Dendritic cell treated with granulocyte-macrophage colony-stimulating factor and Interleukin-4, amounts not matched to agents 40 ng/mL and 50 ng/mL, for 4 days (primary cell): Measurements from ENCODE around the gene VIPR2.

Source experiments
- H3K27ac Mint-ChIP-seq: one replicate; pipeline ENCODE4 v1.8.0; 2022; ENCODE audit warnings: mild to moderate bottlenecking, mixed read lengths
- H3K27me3 Mint-ChIP-seq: one replicate; pipeline ENCODE4 v1.8.0; 2022; ENCODE audit warnings: mild to moderate bottlenecking, mixed read lengths
- H3K36me3 Mint-ChIP-seq: one replicate; pipeline ENCODE4 v1.8.0; 2022; ENCODE audit warnings: low read depth, mixed read lengths
- H3K4me1 Mint-ChIP-seq: one replicate; pipeline ENCODE4 v1.8.0; 2022; ENCODE audit warnings: low read depth, mixed read lengths
- H3K4me3 Mint-ChIP-seq: one replicate; pipeline ENCODE4 v1.8.0; 2022; ENCODE audit warnings: mild to moderate bottlenecking, moderate library complexity, mixed read lengths
- H3K9me3 Mint-ChIP-seq: one replicate; pipeline ENCODE4 v1.8.0; 2022; ENCODE audit warnings: mixed read lengths
- intact Hi-C: fragments of 100-400 bp; cut with micrococcal nuclease; formaldehyde crosslinking; loops from one replicate; pipeline ENCODE4 v1.15.0; 2022

VIPR2 gene

GRCh38 chr7:159116581-159117339 lies 27.9 kb downstream of the VIPR2 start:
- no peaks in the 10 kb centered on the region for H3K36me3 Mint-ChIP-seq
- peaks cover 25% of the 10 kb centered on the region for H3K27me3 Mint-ChIP-seq
- H3K27ac Mint-ChIP-seq = no peak overlapping the region
- H3K4me3 Mint-ChIP-seq = no peak overlapping the region
- no peaks in the 10 kb centered on the region for H3K4me1 Mint-ChIP-seq
- intact Hi-C loops = no loop called here
- H3K9me3 Mint-ChIP-seq = no peaks in the 10 kb centered on the region

- no peak overlapping the region for H3K4me3 Mint-ChIP-seq
These were observed 28.8 kb downstream of the VIPR2 start for GRCh38 chr7:159115601-159116501.

GRCh38 chr7:159114981-159115380 lies 29.7 kb downstream of the VIPR2 start:
- Mint-ChIP-seq H3K4me3 (no peak overlapping the region), H3K9me3 (no peaks in the 10 kb centered on the region), H3K27ac (no peak overlapping the region), H3K4me1 (no peaks in the 10 kb centered on the region), H3K27me3 (peaks cover 31% of the 10 kb centered on the region), H3K36me3 (no peaks in the 10 kb centered on the region)
- intact Hi-C loops = no loop called here

More at GRCh38 chr7:159115601-159116501, 28.8 kb downstream of the VIPR2 start:
- Mint-ChIP-seq H3K36me3 (no peaks in the 10 kb centered on the region), H3K27ac (no peak overlapping the region), H3K27me3 (peaks cover 31% of the 10 kb centered on the region), H3K9me3 (no peaks in the 10 kb centered on the region), H3K4me1 (no peaks in the 10 kb centered on the region)
- intact Hi-C loops = no loop called here

- intact Hi-C loops = no loop called here
- Mint-ChIP-seq H3K9me3 (no peaks in the 10 kb centered on the region), H3K4me3 (no peak overlapping the region), H3K27me3 (peaks cover 35% of the 10 kb centered on the region), H3K27ac (no peak overlapping the region), H3K36me3 (no peaks in the 10 kb centered on the region), H3K4me1 (no peaks in the 10 kb centered on the region)
These were observed 30.6 kb downstream of the VIPR2 start for GRCh38 chr7:159114096-159114495.

GRCh38 chr7:159113056-159113455 lies 31.6 kb downstream of the VIPR2 start:
- intact Hi-C loops = no loop called here
- Mint-ChIP-seq H3K9me3 (no peaks in the 10 kb centered on the region), H3K4me3 (no peak overlapping the region), H3K36me3 (no peaks in the 10 kb centered on the region), H3K4me1 (no peaks in the 10 kb centered on the region), H3K27me3 (peaks cover 35% of the 10 kb centered on the region), H3K27ac (no peak overlapping the region)

GRCh38 chr7:159112136-159113011 lies 32.3 kb downstream of the VIPR2 start:
- Mint-ChIP-seq H3K27ac (no peak overlapping the region), H3K9me3 (no peaks in the 10 kb centered on the region), H3K4me1 (no peaks in the 10 kb centered on the region), H3K36me3 (no peaks in the 10 kb centered on the region), H3K4me3 (no peak overlapping the region), H3K27me3 (peaks cover 35% of the 10 kb centered on the region)
- intact Hi-C loops = no loop called here

- intact Hi-C loops = no loop called here
- Mint-ChIP-seq H3K36me3 (no peaks in the 10 kb centered on the region), H3K9me3 (no peaks in the 10 kb centered on the region), H3K4me1 (no peaks in the 10 kb centered on the region), H3K27me3 (peaks cover 33% of the 10 kb centered on the region), H3K4me3 (no peak overlapping the region), H3K27ac (no peak overlapping the region)
These were observed 35.0 kb downstream of the VIPR2 start for GRCh38 chr7:159109653-159110035.

GRCh38 chr7:159108941-159109652 lies 35.6 kb downstream of the VIPR2 start:
- no peak overlapping the region for H3K27ac Mint-ChIP-seq
- H3K4me3 Mint-ChIP-seq = no peak overlapping the region
- H3K4me1 Mint-ChIP-seq = no peaks in the 10 kb centered on the region
- H3K9me3 Mint-ChIP-seq = no peaks in the 10 kb centered on the region
- intact Hi-C loops = no loop called here
- H3K27me3 Mint-ChIP-seq = peaks cover 30% of the 10 kb centered on the region
- no peaks in the 10 kb centered on the region for H3K36me3 Mint-ChIP-seq

- intact Hi-C loops = no loop called here
- peaks cover 25% of the 10 kb centered on the region for H3K27me3 Mint-ChIP-seq
- no peak overlapping the region for H3K4me3 Mint-ChIP-seq
- H3K9me3 Mint-ChIP-seq = no peaks in the 10 kb centered on the region
- H3K4me1 Mint-ChIP-seq = no peaks in the 10 kb centered on the region
- H3K27ac Mint-ChIP-seq = no peak overlapping the region
- no peaks in the 10 kb centered on the region for H3K36me3 Mint-ChIP-seq
These were observed 36.2 kb downstream of the VIPR2 start for GRCh38 chr7:159108491-159108890.

- H3K27ac Mint-ChIP-seq = no peak overlapping the region
- H3K27me3 Mint-ChIP-seq = peaks cover 14% of the 10 kb centered on the region
- H3K9me3 Mint-ChIP-seq = no peaks in the 10 kb centered on the region
- H3K36me3 Mint-ChIP-seq = no peaks in the 10 kb centered on the region
- H3K4me1 Mint-ChIP-seq = no peaks in the 10 kb centered on the region
- no peak overlapping the region for H3K4me3 Mint-ChIP-seq
- intact Hi-C loops = no loop called here
These were observed 37.3 kb downstream of the VIPR2 start for GRCh38 chr7:159107161-159107892.

GRCh38 chr7:159105832-159106811 lies 38.5 kb downstream of the VIPR2 start:
- H3K36me3 Mint-ChIP-seq = no peaks in the 10 kb centered on the region
- peaks cover 12% of the 10 kb centered on the region for H3K9me3 Mint-ChIP-seq

More at GRCh38 chr7:159105832-159106811, 38.5 kb downstream of the VIPR2 start:
- Mint-ChIP-seq H3K4me3 (no peak overlapping the region), H3K4me1 (no peaks in the 10 kb centered on the region), H3K27ac (no peak overlapping the region), H3K27me3 (peaks cover 6% of the 10 kb centered on the region)
- intact Hi-C loops = no loop called here
